Right lobe of liver (tissue), 6 donors: Measurements from ENCODE around the gene CSF1R. TPM values are rescaled to one million over a fixed set of nuclear protein-coding genes. Genes with fewer than 3 reads are reported as not detected.
A peak's percentile ranks its signal among the peaks of the same experiment; 100 is the strongest.

Experiments used
- ATAC-seq, 4 donors: fragments of 200-7000 bp; cut with Tn5 transposase; one replicate each; pipeline ENCODE4 v1.9.1; 2020; ENCODE audit warnings: mild to moderate bottlenecking in 4 of 4, moderate library complexity in 4 of 4
- DNase-seq, 3 donors: peaks; one replicate each; pipeline ENCODE4 v3.0.0-alpha.2; 2020
- H3K27ac ChIP-seq, 3 donors: fragments of 200-600 bp; one replicate each; pipeline ENCODE4 v1.8.0; 2022
- H3K27me3 ChIP-seq, 2 donors: fragments of 200-600 bp; one replicate each; pipeline ENCODE4 v1.8.0; 2022
- H3K36me3 ChIP-seq, 4 donors: fragments of 200-600 bp; sonication (generic) in 1 of 4; one replicate each; pipeline versions ENCODE4 v1.5.1 to v1.8.0; 2017 to 2022; ENCODE audit warnings: control low read depth in 1 of 4
- H3K4me1 ChIP-seq, 4 donors: fragments of 200-600 bp; sonication (generic) in 1 of 4; one replicate each; pipeline versions ENCODE4 v1.5.1 to v1.8.0; 2017 to 2022; ENCODE audit warnings: control low read depth in 1 of 4
- H3K4me3 ChIP-seq, 3 donors: fragments of 200-600 bp; one replicate each; pipeline ENCODE4 v1.8.0; 2022
- H3K9me3 ChIP-seq, 4 donors: fragments of 200-600 bp; sonication (generic) in 1 of 4; one replicate each; pipeline versions ENCODE4 v1.5.1 to v1.8.0; 2017 to 2022; ENCODE audit warnings: control low read depth in 1 of 4
- CTCF ChIP-seq, 4 donors: fragments of 200-600 bp in 3 of 4; fragments of 450-650 bp in 1 of 4; IDR thresholded peaks; one replicate each; pipeline versions ENCODE4 v1.5.1 to v1.8.0; 2016 to 2022; ENCODE audit warnings: antibody characterized with exemption in 4 of 4, mild to moderate bottlenecking in 2 of 4
- POLR2A ChIP-seq: fragments of 450-650 bp; IDR thresholded peaks from one replicate; pipeline ENCODE4 v1.6.1; 2017; ENCODE audit warnings: antibody characterized with exemption, mild to moderate bottlenecking
- WGBS: methylation state at CpG from one replicate; pipeline ENCODE4 v1.1.6; 2018; ENCODE audit warnings: low coverage, low lambda C conversion rate; ENCODE audit not compliant: insufficient coverage; ENCODE audit errors: missing lambda C conversion rate; 5-methylcytosine and 5-hydroxymethylcytosine counted together
- intact Hi-C, 2 donors: fragments of 100-400 bp; cut with DNase I; formaldehyde crosslinking; loops; one replicate each; pipeline versions ENCODE4 v1.11.2 to v1.14.1; 2022
- total RNA-seq, 6 experiments: library from RNA; depleted of rRNA in 2 of 6; stranded (reverse); fragments of >200 nt in 2 of 6; fragmentation: NEBNext Ultra II Directional in 3 of 6; extraction: Animal tissue kit (Norgen Biotek cat#: 25700) in 3 of 6; gene quantifications; one replicate each; pipeline versions ENCODE4 v1.1.0 to v1.2.4, GENCODE V29; 2016 to 2023
- donor health status: DM: no; HTN: yes; CAD: no.
- donor health status: DM: no; HTN: no; CAD: no.
- donor health status: DM: no; HTN: no; CAD: no.
- donor health status: DM: no; HTN: yes; CAD: no.
- donor health status: DM: no; HTN: yes; CAD: no.

Gene CSF1R
- total RNA-seq, 6 experiments from 2014 or later, result 13.0 to 45.1 (median 16.3) TPM

GRCh38 chr5:150116667-150117400, 30.5 kb upstream of the CSF1R start:
- Histone ChIP-seq H3K27ac (no peak overlapping the region), H3K9me3 (no peaks in the 10 kb centered on the region), H3K4me3 (no peak overlapping the region), H3K4me1 (no peaks in the 10 kb centered on the region), H3K36me3 (no peaks in the 10 kb centered on the region), H3K27me3 (no peaks in the 10 kb centered on the region)
- TF ChIP-seq CTCF (IDR thresholded peaks at IDR 0.05) (no peak), POLR2A (no peak)
- DNase-seq (peak in 1 of 3 donors; percentile 39), ATAC-seq (no peak)
- 88% methylated on average over 1 of the region's 10 CpGs for WGBS
- intact Hi-C loops, result no loop called here

GRCh38 chr5:150114773-150115408, 28.5 kb upstream of the CSF1R start:
- H3K9me3 ChIP-seq, result no peaks in the 10 kb centered on the region
- ATAC-seq (no peak), DNase-seq (peak in 1 of 3 donors; percentile 31)
- no peaks in the 10 kb centered on the region for H3K27me3 ChIP-seq
- 76% methylated on average over 3 of the region's 8 CpGs for WGBS
- no peak overlapping the region for H3K27ac ChIP-seq
- no peak for TF ChIP-seq CTCF (IDR thresholded peaks at IDR 0.05)
- no peak overlapping the region for H3K4me3 ChIP-seq
- H3K36me3 ChIP-seq, result no peaks in the 10 kb centered on the region
- intact Hi-C loops, result no loop called here
- no peaks in the 10 kb centered on the region for H3K4me1 ChIP-seq

- DNase-seq, result peak in 1 of 3 donors; percentile 40
- no peak for ATAC-seq
- Histone ChIP-seq H3K27ac (no peak overlapping the region), H3K4me3 (no peak overlapping the region), H3K27me3 (no peaks in the 10 kb centered on the region), H3K9me3 (no peaks in the 10 kb centered on the region), H3K36me3 (no peaks in the 10 kb centered on the region), H3K4me1 (no peaks in the 10 kb centered on the region)
- intact Hi-C loops, result no loop called here
- WGBS, result 83% methylated on average over 6 of the region's 12 CpGs
- TF ChIP-seq POLR2A, result no peak
- no peak for TF ChIP-seq CTCF (IDR thresholded peaks at IDR 0.05)
These were observed 27.8 kb upstream of the CSF1R start for GRCh38 chr5:150114102-150114641.

- Histone ChIP-seq H3K27me3 (no peaks in the 10 kb centered on the region), H3K27ac (no peak overlapping the region), H3K4me1 (no peaks in the 10 kb centered on the region), H3K9me3 (no peaks in the 10 kb centered on the region), H3K36me3 (no peaks in the 10 kb centered on the region), H3K4me3 (no peak overlapping the region)
- DNase-seq (peak in 1 of 3 donors; percentile 42), ATAC-seq (peak in 3 of 4 donors; percentile 15 to 36 (median 34))
- TF ChIP-seq POLR2A (no peak), CTCF (IDR thresholded peaks at IDR 0.05) (no peak)
- intact Hi-C loops, result no loop called here
- 57% methylated on average over 9 of the region's 18 CpGs for WGBS
These were observed 26.8 kb upstream of the CSF1R start for GRCh38 chr5:150113047-150113744.
